Measurements from ENCODE around the gene IL23R.

GRCh38 chr1:67242016-67242415 is 75.8 kb downstream of the IL23R start:
- TF ChIP-seq EZH2 (IDR thresholded peaks at IDR 0.05; ENCODE audit: insufficient read depth, poor library complexity, severe bottlenecking), result no peak
- TF ChIP-seq EZH2phosphoT487 (IDR thresholded peaks at IDR 0.05; ENCODE audit: insufficient read depth, low read depth), result no peak

Measured in GM23248 (cell line).